Measurements from ENCODE around the gene USP6. TPM values are rescaled to one million over a fixed set of nuclear protein-coding genes. Genes with fewer than 3 reads are reported as not detected.
"Not testable (repeated sequence)": the region's sequence is repeated elsewhere in the genome, so short reads cannot be mapped to it uniquely, and the experiment has no call there.

USP6 gene
- total RNA-seq, 2 experiments from 2014 or later, result 0.07 TPM; not detected in 1

DNA sequence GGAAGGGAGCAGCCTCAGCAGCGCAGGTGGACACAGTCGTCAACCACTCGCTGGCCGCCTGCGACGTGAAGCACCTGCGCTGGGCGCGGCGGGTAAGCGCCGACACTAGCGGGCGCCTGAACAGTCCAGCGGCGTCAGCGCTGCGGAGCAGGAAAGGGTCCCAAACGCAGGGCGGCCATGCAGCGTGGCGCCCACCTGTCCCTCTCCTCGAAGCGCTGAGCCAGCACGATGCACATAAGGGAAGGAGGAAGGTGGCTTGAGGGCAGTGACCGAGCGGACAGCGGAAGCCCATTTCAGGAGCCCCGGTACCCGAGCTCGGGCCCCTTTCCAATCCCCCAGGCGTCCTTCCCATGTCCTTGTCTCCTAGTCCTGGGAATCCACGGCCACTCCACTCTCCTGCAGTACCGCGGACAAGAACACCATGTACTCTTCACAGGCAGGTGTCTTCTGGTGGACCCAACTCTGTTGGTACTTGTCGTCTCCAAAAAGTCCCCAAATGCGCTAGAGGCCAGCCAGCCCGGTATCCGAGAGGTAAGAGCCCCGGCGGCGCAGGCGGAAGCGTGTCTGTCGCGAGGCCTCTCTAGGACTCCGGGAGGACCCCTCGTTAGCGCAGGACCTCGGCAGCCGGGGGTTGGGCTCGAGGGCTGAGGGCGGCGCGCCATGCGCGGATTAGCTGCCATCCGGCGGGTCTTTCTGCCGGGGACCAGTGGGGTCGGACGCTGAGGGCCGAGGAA lies 18.6 kb upstream of the USP6 start:
- ATAC-seq (peak; percentile 55), DNase-seq (peak; percentile 60)
- H3K36me3 Mint-ChIP-seq (ENCODE audit: low read depth), result peaks cover 31% of the 10 kb centered on the region
- peaks cover 10% of the 10 kb centered on the region for H3K4me1 Mint-ChIP-seq
- POLR2A ChIA-PET, result no interaction called here
- intact Hi-C loops (cut with DNase I, micrococcal nuclease), result loop anchor here in 1 of 2 experiments (10.0 kb wide), 1 partner anchor 88 kb away; no protein-coding TSS in a partner anchor
- peak overlapping the region; percentile 67 for H3K4me3 Mint-ChIP-seq
- peaks cover 33% of the 10 kb centered on the region for H3K9me3 Mint-ChIP-seq (ENCODE audit: low read depth)
- H3K27me3 Mint-ChIP-seq, result peaks cover 7% of the 10 kb centered on the region
- CTCF ChIA-PET, result interaction anchor here (1.5 kb wide), 1 partner anchor 19 kb away, joined by 4 read pairs; the partner anchor contains the start of gene ZFP3
- no peak overlapping the region for H3K27ac Mint-ChIP-seq

DNA sequence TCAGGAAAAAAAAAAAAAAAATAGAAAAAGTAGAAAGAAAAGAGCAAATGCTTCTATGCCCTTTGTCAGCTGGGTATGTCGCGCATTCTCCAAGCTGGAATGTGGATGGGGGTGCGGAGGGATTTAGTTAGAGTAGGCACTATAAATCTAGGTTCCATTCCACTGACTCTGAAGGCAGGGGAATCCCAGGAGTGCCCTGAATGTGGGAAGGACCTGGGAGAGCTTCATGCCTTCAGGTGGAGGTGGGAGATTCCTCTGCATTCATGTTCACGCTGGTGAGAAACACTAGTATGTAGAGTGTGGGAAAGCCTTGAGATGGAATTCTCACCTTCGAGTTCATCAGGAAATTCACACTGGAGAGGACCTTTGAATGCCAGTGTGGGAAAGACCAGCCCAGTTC lies 16.6 kb upstream of the USP6 start:
- Mint-ChIP-seq H3K27me3 (peaks cover 7% of the 10 kb centered on the region), H3K9me3 (ENCODE audit: low read depth) (peaks cover 18% of the 10 kb centered on the region), H3K27ac (no peak overlapping the region), H3K4me1 (peaks cover 10% of the 10 kb centered on the region), H3K4me3 (no peak overlapping the region), H3K36me3 (ENCODE audit: low read depth) (peaks cover 23% of the 10 kb centered on the region)
- no peak for ATAC-seq
- ChIA-PET POLR2A (no interaction called here), CTCF (interaction anchor here (1.0 kb wide), 1 partner anchor 12 kb away, joined by 4 read pairs; no protein-coding TSS in a partner anchor)
- intact Hi-C loops (cut with DNase I, micrococcal nuclease), result loop anchor here in 1 of 2 experiments (10.0 kb wide), 1 partner anchor 86 kb away; no protein-coding TSS in a partner anchor
- no peak for DNase-seq

DNA sequence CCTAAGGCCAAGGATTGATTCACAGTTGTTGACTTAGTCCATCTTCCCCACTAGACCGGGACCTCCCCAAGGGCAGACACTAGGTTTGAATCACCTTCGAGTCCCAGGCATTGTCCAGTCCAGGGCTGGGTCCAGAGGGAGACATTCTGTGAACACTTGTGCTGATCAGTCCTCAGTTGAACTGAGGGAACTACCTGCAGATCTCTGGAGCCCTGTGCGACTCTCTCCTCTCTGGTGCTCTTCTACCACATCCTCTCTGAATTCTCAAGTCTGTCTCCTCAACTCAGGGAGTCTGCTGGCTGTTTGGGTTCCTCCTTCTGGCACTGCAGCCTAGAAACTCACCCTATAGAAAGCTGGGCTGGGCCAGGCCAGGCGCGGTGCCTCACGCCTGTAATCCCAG lies 15.0 kb upstream of the USP6 start:
- DNase-seq, result no peak
- intact Hi-C loops (cut with DNase I, micrococcal nuclease), result no loop called here
- no peak for ATAC-seq
- ChIA-PET CTCF (no interaction called here), POLR2A (no interaction called here)
- Mint-ChIP-seq H3K4me1 (peaks cover 10% of the 10 kb centered on the region), H3K36me3 (ENCODE audit: low read depth) (peaks cover 25% of the 10 kb centered on the region), H3K4me3 (no peak overlapping the region), H3K27ac (no peak overlapping the region), H3K9me3 (ENCODE audit: low read depth) (peaks cover 14% of the 10 kb centered on the region), H3K27me3 (peaks cover 7% of the 10 kb centered on the region)

DNA sequence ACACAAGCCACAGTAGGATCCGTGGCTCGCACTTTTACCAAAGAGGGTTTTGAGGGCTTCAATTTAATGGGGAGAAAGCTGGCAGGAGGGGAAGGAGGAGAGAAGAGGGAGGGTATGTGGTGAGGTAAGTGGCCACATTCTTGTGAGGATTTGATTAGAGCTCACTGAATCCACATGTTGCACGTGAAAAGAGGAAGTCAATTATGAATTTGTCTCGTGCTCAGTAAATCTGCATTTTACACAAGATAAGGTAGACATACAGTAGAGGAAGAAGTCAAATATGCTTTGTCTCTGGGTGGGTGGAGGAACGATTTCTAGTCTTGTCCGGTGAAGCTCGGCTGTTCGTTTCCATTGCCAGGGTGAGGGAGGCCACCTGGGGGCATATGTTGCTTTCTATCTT lies 5.0 kb upstream of the USP6 start:
- peaks cover 1% of the 10 kb centered on the region for H3K9me3 Mint-ChIP-seq (ENCODE audit: low read depth)
- peaks cover 27% of the 10 kb centered on the region for H3K4me1 Mint-ChIP-seq
- ATAC-seq (no peak), DNase-seq (peak; percentile 37)
- H3K4me3 Mint-ChIP-seq, result peak overlapping the region; percentile 83
- intact Hi-C loops (cut with DNase I, micrococcal nuclease), result loop anchor here (1.0 to 5.0 kb wide), 11 partner anchors 32 to 380 kb away; partner anchors contain the start of genes ZFP3 (in 2 of the 2), DHX33 (in 1 of the 2), INCA1 (in 1 of the 2) and KIF1C (in 1 of the 2)
- peaks cover 6% of the 10 kb centered on the region for H3K27me3 Mint-ChIP-seq
- peak overlapping the region; percentile 73 for H3K27ac Mint-ChIP-seq
- H3K36me3 Mint-ChIP-seq (ENCODE audit: low read depth), result peaks cover 72% of the 10 kb centered on the region
- CTCF ChIA-PET, result interaction anchor here (0.6 to 1.7 kb wide), 9 partner anchors 11 to 204 kb away, joined by 3 to 7 read pairs (median 3); partner anchors contain the start of gene ZFP3
- POLR2A ChIA-PET, result no interaction called here

DNA sequence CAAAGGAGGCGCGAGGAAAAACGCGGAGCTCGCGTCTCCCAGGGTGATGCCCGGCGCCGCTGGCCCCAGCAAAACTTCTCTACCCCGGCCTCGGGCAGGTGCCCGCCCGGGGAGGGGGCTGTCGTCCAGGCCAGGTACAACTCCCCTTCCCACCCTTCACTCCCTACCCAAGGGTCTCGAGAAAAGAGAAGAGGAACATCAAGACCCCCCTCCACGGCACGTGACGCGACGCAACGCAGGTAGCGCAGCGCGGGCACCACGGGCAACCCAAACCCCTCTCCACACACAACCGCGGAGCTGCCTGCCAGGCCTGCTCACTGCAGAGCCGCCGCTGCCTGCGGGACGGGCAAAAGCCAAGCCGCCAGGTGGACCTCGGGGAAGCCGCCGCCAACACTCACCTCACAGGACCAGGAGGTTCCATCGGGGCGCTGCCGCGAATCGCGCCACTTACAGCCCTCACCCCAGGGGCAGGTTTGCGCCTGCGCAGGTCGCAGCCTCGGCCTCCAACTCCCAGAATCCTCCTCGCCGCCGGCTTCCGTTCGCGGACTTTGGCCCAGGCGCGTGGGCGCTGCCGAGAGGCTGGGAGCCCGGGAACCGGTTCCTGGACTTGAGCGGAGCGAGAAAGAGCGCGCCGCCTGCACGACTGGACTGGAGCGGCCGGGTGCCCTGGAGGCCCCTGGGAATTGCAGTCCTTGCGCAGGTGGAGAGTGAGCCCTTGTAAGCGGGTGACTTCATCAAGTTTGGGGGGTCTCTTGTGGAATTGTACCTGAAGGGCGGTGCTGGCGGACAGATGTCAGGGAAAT lies 4.2 kb upstream of the USP6 start, which contains the start of gene ZNF232:
Gene ZNF232 (minus strand): TSS at position 477 of the 803 bp plus-strand sequence. CDS start 56 bp downstream, at position 421.
- Mint-ChIP-seq H3K27ac (peak within 1 kb of the TSS; percentile 73), H3K4me1 (peaks cover 27% of the 10 kb centered on the region), H3K36me3 (ENCODE audit: low read depth) (peaks cover 65% of the 10 kb centered on the region), H3K9me3 (ENCODE audit: low read depth) (peaks cover 1% of the 10 kb centered on the region), H3K4me3 (peak within 1 kb of the TSS; percentile 83), H3K27me3 (peaks cover 10% of the 10 kb centered on the region)
- DNase-seq, result peak; percentile 97
- peak; percentile 93 for ATAC-seq
- intact Hi-C loops (cut with DNase I, micrococcal nuclease), result loop anchor here (1.0 to 5.0 kb wide), 12 partner anchors 33 to 380 kb away; partner anchors contain the start of genes ZFP3 (in 2 of the 2), DERL2 (in 1 of the 2), DHX33 (in 1 of the 2) and INCA1 (in 1 of the 2)
- CTCF ChIA-PET, result interaction anchor here (0.6 to 1.7 kb wide), 8 partner anchors 10 to 320 kb away, joined by 3 to 7 read pairs (median 3); partner anchors contain the start of gene ZFP3
- POLR2A ChIA-PET, result no interaction called here

DNA sequence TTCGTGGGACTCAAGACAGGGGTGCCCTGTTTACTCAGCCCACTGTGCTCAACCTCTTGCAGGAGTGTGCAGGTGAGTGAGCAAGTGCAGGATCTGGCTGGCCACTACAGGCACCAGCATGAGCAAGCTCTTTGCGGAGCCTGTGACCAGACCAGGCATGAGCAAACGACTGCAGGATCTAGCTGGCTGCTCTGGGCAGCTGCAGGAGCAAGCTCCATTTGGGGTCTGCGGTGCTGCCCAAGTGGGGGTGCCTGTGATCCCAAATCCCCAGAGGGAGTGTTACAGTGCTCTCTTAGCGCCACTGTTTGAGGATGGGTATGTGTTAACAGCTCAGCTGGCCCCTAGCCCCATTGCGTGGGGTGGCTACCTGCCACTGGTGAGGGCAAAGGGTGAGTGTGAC lies 2.4 kb downstream of the USP6 start:
- no peak overlapping the region for H3K27ac Mint-ChIP-seq
- ATAC-seq, result no peak
- H3K36me3 Mint-ChIP-seq (ENCODE audit: low read depth), result peaks cover 20% of the 10 kb centered on the region
- intact Hi-C loops (cut with DNase I, micrococcal nuclease), result no loop called here
- peaks cover 35% of the 10 kb centered on the region for H3K27me3 Mint-ChIP-seq
- peaks cover 2% of the 10 kb centered on the region for H3K9me3 Mint-ChIP-seq (ENCODE audit: low read depth)
- DNase-seq, result no peak
- CTCF ChIA-PET, result interaction anchor here (0.6 kb wide), 1 partner anchor 272 kb away, joined by 3 read pairs; no protein-coding TSS in a partner anchor
- POLR2A ChIA-PET, result no interaction called here
- no peak overlapping the region for H3K4me3 Mint-ChIP-seq
- H3K4me1 Mint-ChIP-seq, result peaks cover under 1% of the 10 kb centered on the region

DNA sequence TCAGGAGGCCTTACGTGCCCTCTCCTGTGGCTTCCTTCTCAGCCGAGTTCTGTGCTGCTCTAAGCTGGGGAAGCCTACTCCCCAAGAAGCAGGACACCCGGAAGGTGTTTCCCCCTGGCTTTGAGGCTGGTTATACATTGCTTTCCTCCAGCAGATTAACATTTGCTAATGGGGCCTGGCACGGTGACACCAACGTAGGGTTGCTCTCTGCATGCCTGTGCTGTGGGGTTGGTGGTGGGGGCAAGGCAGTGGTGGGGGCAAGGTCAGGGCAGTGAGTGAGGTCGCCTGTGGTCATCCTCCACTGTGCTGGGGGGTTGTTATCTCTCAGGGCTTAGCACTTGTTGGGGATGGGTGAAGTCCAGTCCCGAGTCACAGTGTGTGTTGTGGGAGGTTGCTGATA lies 4.2 kb downstream of the USP6 start:
- Mint-ChIP-seq H3K4me1 (no peaks in the 10 kb centered on the region), H3K27me3 (peaks cover 46% of the 10 kb centered on the region), H3K9me3 (ENCODE audit: low read depth) (peaks cover 2% of the 10 kb centered on the region), H3K36me3 (ENCODE audit: low read depth) (peaks cover 4% of the 10 kb centered on the region), H3K4me3 (no peak overlapping the region), H3K27ac (no peak overlapping the region)
- intact Hi-C loops (cut with DNase I, micrococcal nuclease), result no loop called here
- CTCF ChIA-PET, result no interaction called here
- no peak for ATAC-seq
- POLR2A ChIA-PET, result no interaction called here
- no peak for DNase-seq

DNA sequence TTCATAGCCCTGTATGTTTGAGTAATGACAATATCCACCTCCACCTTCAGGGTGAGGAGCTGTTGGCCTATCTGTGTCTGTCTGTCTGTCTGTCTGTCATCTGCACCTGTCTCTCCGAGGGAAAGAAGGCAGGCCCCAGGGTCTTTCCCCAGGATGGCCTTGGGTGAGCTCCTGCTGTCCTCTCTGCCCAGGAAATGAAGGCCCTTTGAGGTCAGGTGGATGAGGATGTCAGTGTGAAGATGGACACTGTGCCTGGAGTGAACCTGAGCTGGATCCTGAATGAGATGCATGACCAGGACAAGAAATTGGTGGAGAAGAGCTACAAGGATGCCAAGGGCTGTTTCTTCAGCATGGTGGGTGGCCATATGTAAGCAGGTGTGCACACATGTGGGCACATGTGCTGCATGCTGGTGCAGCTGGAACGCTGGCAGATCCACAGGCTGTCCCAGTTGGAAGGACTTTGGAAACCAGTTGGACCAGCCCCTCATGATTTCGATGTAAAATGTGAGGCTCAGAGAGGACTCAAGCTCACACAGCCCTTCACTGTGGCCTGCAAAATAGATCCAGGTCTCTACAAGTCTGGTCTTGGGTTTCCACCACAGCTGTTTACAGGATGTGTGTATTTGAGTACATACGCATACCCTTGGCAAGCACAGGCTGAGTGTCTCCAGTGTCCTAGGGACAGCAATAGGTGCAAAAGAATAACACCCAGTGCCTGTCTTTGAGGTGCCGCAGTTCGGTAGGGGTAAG lies 4.8 kb downstream of the USP6 start:
- not testable (repeated sequence) for ATAC-seq

DNA sequence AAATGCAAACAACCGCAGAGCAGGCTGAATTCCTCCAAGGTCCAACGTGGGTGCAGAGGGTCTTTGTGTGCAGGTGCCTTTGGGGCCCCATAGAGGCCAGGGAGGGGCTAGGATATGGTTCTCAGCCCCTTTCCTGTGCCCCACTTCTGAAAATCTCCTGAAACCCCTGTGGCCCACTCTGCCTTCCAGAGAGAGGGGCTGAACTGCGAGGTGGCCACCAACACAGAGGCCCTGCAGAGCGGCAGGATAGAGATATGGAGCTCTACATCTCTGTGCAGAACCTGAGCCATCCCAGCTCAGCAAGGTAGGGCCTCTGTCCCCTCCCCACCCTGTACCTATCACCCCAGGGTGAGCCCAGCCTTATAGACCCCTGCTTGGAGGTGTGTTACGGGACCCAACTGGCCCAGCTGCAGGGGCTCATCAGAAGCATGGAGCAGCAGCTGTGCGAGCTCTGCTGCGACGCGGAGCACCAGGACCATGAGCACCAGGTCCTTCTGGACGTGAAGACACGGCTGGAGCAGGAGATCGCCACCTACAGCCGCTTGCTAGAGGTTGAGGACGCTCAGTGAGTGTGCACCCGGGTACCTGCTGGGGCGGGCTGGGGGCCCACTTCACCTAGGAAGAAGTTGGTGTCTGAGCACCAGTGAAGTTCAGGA lies 5.5 kb downstream of the USP6 start:
- CTCF ChIA-PET, result interaction anchor here (0.6 to 1.5 kb wide), 2 partner anchors 10 to 77 kb away, joined by 3 to 4 read pairs; partner anchors contain the start of gene ZNF232

More for the DNA sequence above, 4.8 kb downstream of the USP6 start:
- H3K9me3 Mint-ChIP-seq (ENCODE audit: low read depth); H3K4me3 Mint-ChIP-seq; H3K4me1 Mint-ChIP-seq; intact Hi-C loops (cut with DNase I, micrococcal nuclease); H3K36me3 Mint-ChIP-seq (ENCODE audit: low read depth); DNase-seq; H3K27ac Mint-ChIP-seq; POLR2A ChIA-PET: not testable (repeated sequence)
- CTCF ChIA-PET, result interaction anchor here (0.6 kb wide), 1 partner anchor 78 kb away, joined by 3 read pairs; no protein-coding TSS in a partner anchor
- peaks cover 46% of the 10 kb centered on the region for H3K27me3 Mint-ChIP-seq

DNA sequence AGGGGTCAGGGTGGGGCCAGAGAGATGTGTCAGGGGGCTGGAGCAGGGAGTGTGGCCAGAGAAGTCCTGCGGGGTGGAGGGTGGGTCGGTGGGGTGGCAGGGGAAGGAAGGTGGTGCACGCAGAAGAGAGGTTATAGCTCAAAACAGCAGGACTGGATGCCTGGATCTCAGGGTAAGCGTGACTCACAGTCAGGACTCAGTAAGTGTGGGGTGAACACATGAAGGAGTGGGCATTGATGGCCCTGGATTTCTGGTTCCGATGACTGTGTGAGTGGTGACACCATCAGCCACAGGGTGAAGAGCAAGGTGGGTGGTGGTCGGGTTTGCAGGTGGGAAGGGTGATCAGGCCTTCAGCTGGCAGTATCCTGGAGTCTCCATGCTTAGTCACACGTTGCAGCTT lies 6.2 kb downstream of the USP6 start:
- CTCF ChIA-PET, result interaction anchor here (1.5 kb wide), 1 partner anchor 11 kb away, joined by 4 read pairs; the partner anchor contains the start of gene ZNF232
- peak; percentile 2 for DNase-seq

More for the DNA sequence above, 5.5 kb downstream of the USP6 start:
- intact Hi-C loops (cut with DNase I, micrococcal nuclease), result no loop called here
- H3K27me3 Mint-ChIP-seq, result peaks cover 45% of the 10 kb centered on the region
- H3K9me3 Mint-ChIP-seq (ENCODE audit: low read depth), result peaks cover 2% of the 10 kb centered on the region
- POLR2A ChIA-PET, result no interaction called here
- H3K4me1 Mint-ChIP-seq, result no peaks in the 10 kb centered on the region
- H3K4me3 Mint-ChIP-seq, result no peak overlapping the region
- ATAC-seq (no peak), DNase-seq (peak; percentile 4)
- peaks cover 3% of the 10 kb centered on the region for H3K36me3 Mint-ChIP-seq (ENCODE audit: low read depth)
- no peak overlapping the region for H3K27ac Mint-ChIP-seq

More for the DNA sequence above, 6.2 kb downstream of the USP6 start:
- intact Hi-C loops (cut with DNase I, micrococcal nuclease); H3K4me1 Mint-ChIP-seq; POLR2A ChIA-PET; ATAC-seq; H3K27ac Mint-ChIP-seq; H3K9me3 Mint-ChIP-seq (ENCODE audit: low read depth); H3K4me3 Mint-ChIP-seq; H3K36me3 Mint-ChIP-seq (ENCODE audit: low read depth): not testable (repeated sequence)
- H3K27me3 Mint-ChIP-seq, result peaks cover 38% of the 10 kb centered on the region
